GM19023 (cell line): ENCODE measurements around the gene HAUS7.

Experiments used
- ATAC-seq: cut with Tn5 transposase; IDR thresholded peaks from one replicate; pipeline ENCODE4 v1.9.1; 2021; ENCODE audit warnings: mild to moderate bottlenecking, moderate library complexity; ENCODE audit not compliant: unreplicated experiment

Gene HAUS7

GRCh38 chrX:153457136-153457825, 13.1 kb downstream of the HAUS7 start:
- no peak for ATAC-seq

GRCh38 chrX:153456704-153457103, 13.7 kb downstream of the HAUS7 start:
- ATAC-seq = no peak

DNA sequence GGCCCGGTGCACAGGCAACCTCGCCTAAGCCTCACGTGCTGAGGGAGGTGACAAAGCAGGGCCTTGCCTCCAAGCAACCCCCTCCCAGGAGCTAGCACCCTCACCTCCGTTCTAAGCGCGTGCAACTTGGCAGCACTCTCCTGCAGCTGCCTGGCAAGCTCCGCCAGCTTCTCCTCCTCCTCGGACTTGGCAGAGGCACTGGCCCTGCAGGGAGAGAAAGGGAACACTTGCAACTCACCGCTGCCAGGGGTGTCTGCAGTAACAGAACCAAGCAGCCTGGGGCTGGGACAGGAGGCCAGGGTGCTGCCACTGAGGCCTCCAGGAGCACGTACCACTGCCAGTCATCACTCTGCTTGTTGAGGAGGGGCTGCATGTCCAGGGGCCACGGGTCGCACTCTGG, 14.2 kb downstream of the HAUS7 start:
- ATAC-seq = no peak

- ATAC-seq = no peak
Observed at GRCh38 chrX:153455571-153455970, 14.8 kb downstream of the HAUS7 start.

GRCh38 chrX:153454901-153455550, 15.3 kb downstream of the HAUS7 start:
- no peak for ATAC-seq

- ATAC-seq = no peak
Observed at GRCh38 chrX:153450949-153451277, 19.5 kb downstream of the HAUS7 start.

DNA sequence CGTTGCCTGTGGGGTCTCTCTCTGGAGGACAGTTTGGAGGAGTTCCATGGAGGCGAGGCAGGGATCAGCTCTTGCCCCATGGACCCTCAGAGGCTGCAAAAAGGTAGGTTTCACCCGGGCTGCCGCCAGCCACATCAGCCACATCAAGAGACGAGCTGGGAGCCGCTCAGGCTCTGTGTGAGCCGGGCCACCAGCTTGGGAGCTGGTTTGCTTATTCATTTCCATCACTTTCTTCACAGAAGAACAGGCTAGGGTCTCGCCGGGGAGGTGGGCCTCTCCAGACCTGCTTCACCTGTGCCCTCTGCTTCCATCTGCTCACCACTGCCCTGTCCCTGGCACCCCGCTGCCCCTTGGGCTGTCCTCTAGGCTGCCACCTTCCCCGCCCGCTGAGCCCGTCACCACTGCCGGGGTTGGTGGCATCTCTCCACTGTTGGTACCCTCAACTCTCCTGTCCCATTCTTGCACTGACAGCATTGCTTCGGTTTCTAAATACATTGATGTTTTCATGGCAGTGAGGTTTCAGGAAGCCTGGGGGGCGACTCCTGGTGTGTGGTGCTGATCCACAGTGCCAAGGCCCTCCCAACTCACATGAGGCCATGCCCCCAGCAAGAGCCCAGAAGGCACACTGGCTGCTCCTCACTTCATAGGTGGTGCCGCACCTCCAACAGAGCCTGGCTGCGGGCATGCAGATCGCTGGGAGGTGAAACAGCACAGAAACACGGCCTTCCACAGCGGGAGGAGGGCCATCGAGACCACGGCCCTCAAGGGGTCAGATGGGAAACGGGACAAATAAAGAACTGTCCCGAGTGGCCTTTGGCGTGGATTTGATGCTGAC, 20.0 kb downstream of the HAUS7 start:
- ATAC-seq = no peak

- ATAC-seq = no peak
Observed at GRCh38 chrX:153449368-153450113, 20.8 kb downstream of the HAUS7 start.

GRCh38 chrX:153448556-153449367, 21.6 kb downstream of the HAUS7 start:
- ATAC-seq = no peak

- ATAC-seq = no peak
Observed at GRCh38 chrX:153447581-153447960, 22.8 kb downstream of the HAUS7 start.

- no peak for ATAC-seq
Observed at GRCh38 chrX:153446950-153447580, 23.3 kb downstream of the HAUS7 start.

DNA sequence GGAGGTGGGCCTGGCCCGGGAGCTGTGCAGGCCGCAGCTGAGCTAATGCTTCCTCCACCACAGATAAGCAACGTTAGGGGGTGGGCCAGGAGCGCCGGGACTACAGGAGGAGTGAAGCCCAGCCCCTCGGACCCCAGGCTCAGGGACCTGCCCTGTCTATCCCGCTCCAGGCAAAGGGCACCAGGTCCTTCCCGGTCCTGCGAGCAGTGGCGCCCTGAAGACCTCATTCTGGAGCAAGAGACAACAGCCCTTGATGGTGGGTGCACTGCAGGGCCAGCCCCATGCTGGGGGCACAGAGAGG, 23.8 kb downstream of the HAUS7 start:
- no peak for ATAC-seq

DNA sequence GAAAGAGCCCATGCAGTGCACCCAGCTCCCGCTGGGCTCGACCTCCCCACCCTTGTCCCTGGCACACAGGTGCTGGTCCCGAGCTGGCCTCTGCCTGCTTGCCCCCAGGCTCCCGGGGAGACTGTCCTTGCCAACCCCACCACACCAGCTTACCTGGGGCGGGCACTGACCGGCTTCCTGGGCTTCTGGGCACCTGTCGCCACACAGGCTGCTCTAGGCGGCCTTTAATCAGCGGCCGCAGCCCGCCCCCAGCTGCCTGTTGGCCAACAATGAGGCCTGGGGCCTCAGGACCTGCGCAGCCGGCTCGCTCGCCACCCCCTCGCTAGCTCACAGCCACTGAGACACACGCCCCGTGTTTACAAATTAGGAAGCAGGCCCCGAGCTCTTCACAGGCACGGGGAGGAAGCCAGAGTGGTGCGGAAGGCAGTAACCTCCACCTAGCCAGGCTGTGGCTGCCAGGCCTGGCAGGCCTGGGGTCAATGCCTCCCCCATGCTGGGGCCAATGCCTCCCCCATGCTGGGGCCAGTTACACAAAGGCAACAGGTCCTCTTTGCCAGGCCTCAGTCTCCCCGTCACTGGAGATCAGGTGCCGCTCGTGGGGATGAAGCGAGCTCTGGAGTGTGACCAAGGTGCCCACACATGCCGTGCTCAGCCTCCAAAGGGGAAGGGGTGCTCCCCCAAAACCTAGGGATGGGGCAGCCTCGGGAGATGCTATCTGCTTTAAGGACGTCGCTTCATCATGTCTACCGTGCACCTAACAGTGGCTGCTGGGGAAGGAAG, 24.3 kb downstream of the HAUS7 start, which contains the start of gene TREX2:
TREX2 (minus strand) TSS at position 201 of the 780 bp plus-strand sequence. CDS start 626 bp downstream, outside the sequence.
- no peak for ATAC-seq

GRCh38 chrX:153445106-153445855, 25.1 kb downstream of the HAUS7 start:
- no peak for ATAC-seq

- no peak for ATAC-seq
Observed at GRCh38 chrX:153444333-153445011, 25.9 kb downstream of the HAUS7 start.

DNA sequence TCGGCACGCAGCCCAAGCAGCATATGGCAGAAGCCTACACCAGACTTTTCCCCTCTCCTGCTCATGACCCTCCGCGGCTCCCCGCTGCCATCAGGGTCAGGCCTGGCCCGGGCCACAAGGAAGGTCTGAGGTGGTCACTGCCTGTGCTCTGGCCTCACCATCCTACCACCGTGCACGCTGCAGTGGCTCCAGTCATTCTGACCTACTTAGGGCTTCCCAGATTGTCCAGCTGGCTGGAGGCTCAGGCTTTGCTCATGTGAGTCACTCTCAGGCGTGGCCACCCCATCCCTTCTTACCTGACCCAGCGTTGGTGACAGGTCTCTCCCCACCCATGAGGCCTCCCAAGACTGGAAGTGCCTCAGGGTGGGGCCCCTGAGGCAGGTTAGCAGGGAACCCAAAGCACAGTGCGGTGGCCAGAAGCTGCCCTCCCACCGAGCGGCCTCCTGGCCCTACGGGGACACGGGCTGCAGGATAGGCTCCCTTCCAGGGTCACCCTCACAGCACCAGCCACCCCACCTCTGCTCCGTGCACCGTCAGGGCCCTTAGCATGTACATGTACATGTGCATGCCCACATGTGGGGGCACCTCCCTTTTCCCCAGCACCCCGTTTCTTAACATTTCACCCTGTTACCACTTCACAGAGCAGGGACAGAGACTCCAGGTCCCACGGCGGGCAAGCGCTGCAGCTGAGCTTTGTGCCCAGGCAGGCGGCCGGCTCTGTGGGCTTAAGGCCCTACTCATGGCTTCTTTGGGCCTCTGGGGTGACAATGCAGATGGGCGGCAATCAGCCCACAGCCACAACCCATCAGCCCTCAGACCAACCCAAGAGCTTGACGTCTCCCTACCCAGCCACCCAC, 26.7 kb downstream of the HAUS7 start:
- ATAC-seq = no peak

- no peak for ATAC-seq
Observed at GRCh38 chrX:153442463-153442862, 27.9 kb downstream of the HAUS7 start.
